Measurements from ENCODE around the gene PHF24.
"Not testable (repeated sequence)": the region's sequence is repeated elsewhere in the genome, so short reads cannot be mapped to it uniquely, and the experiment has no call there.

Gene PHF24

GRCh38 chr9:34957492-34958410 lies at the start of gene PHF24:
Gene PHF24 (plus strand): TSS chr9:34958285. CDS start chr9:34971299, 13,014 bp downstream.
- DNase-seq: no peak

GRCh38 chr9:34927061-34927460 lies 31.0 kb upstream of the PHF24 start:
- no peak for DNase-seq

DNA sequence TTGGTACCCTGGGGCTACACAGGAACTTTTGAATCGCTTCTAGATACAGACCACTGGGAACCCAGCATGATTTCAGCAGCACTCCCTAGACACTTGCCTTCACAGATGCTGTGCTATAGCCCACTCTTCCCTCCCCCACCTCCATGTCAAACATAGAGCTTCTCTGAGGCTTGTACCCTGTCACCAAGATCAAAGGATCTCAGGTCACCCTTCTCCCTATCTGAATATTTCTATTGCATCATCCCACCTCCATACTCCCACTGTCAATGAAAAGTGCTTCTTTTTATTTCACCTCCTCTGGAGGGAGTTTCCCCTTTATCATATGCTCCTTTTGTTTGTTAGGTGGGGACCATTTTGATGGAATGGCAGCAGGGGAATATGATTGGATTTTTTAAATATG lies 29.2 kb upstream of the PHF24 start:
- no peak for DNase-seq

GRCh38 chr9:34929506-34930102 lies 28.5 kb upstream of the PHF24 start:
- DNase-seq: no peak

- not testable (repeated sequence) for DNase-seq
These were observed 18.1 kb upstream of the PHF24 start for GRCh38 chr9:34939989-34940388.

- no peak for DNase-seq
These were observed 9.6 kb upstream of the PHF24 start for GRCh38 chr9:34948451-34948850.

DNA sequence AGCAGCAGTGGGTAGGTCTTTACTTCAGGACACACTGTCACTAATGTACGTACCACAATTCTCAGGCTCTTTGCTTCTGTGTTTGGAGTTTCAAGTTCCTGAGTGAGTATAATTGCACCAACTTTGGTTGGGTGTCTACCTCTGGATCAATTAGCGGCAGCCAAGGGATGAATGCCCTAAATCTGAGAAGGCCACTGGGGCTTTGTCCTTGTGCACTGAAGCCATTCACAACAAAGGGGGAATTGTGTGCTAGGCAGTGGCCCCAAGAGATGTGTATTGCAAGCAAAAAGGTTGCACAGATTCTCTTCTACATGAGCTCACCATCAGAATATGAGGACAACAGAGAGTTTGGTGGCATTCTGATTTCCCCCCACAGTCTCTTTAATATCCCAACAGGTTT lies 3.9 kb upstream of the PHF24 start:
- no peak for DNase-seq

DNA sequence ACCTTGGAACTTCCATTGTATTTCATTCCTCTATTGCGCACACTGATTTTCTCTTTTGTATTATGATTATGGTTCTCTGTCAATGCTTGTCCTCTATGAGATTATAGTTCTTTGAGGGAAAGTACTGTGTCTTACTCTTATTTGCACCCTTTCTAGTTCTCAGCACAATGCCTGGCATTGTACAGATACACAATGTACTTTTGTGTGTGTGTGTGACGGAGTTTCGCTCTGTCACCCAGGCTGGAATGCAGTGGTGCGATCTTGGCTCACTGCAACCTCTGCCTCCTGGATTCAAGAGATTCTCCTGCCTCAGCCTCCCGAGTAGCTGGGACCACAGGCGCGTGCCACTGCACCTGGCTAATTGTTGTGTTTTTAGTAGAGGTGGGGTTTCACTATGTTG lies 2.0 kb upstream of the PHF24 start:
- DNase-seq: not testable (repeated sequence)

DNA sequence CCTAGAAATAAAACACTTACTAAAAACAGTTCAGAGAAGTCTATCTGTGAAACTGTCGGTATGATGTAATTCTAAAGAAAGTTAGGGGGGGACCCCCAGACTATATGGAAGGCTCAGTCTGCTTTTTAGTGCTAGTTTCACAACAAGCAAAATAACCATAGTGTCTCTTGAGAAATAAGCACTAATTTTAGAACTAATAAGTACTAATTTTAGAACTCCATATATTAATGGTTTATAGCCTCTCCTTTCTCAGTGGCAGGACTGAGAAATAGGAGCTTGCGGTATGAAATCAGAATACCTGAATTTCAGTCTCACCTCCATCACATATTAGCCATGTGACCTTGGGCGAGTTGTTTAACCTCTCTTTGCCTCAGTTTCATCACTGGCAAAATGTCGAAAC lies 1.4 kb upstream of the PHF24 start:
- DNase-seq: no peak

- DNase-seq: no peak
These were observed 412 bp downstream of the PHF24 start for GRCh38 chr9:34958411-34958982.

- DNase-seq: no peak
These were observed 1.4 kb downstream of the PHF24 start for GRCh38 chr9:34959461-34959860.

- peak; percentile 71 for DNase-seq
These were observed 3.7 kb downstream of the PHF24 start for GRCh38 chr9:34961574-34962490.

- no peak for DNase-seq
These were observed 4.5 kb downstream of the PHF24 start for GRCh38 chr9:34962546-34962945.

DNA sequence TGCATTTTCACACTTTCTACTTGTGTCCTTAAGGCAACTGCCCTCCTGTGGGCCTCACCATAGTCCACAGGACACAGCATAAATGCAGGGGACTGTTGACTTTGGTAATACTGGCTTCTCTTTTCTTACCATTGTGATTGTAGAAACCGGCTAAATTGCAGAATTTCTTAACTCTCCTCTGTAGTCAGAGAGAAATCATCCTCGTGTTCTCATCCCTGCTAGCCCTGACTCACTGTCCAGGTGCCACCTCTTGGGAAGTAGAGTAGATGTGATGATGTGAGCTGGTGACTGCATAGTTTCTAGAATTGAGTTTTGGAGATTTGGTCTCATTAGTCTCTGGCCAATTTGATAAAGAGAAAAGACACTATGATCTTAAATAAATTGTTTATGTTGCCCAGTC lies 5.5 kb downstream of the PHF24 start:
- DNase-seq: no peak

DNA sequence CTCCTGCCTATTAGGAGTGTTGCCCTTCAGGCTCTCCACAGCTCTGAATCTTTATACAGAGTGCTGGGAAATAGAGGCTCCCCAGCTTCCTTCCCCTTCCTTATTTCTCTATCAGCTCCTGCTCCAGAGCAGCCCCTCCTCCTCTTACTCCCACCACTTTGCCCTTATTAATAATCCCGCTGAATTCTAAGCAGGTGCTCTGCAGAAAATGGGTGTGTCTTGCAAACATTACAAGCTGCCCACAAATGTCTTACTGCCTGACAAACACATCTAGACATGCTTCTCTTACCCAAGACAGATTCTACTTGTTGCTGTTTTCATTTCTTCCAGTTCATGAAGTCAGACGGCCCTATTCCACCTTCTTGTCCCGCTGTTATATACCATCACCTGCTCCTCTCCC lies 6.4 kb downstream of the PHF24 start:
- DNase-seq: no peak

GRCh38 chr9:34971146-34971811 lies 13.2 kb downstream of the PHF24 start:
- no peak for DNase-seq

GRCh38 chr9:34974664-34975063 lies 16.6 kb downstream of the PHF24 start:
- no peak for DNase-seq

DNA sequence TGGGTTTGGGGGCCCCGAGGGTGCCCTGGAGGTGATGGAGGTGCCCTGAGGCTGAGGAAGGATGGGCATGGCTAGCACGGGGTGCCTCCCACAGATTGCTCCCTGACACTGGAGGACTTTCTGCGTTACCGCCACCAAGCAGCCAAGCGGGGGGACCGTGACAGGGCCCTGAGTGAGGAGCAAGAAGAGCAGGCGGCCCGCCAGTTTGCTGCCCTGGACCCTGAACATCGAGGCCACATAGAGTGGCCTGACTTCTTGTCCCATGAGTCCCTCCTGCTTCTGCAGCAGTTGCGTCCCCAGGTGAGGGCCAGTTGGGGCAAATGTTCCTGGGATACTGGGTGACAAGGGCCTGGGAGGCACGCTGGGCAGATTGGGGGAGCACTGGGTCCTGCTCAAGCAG lies 18.4 kb downstream of the PHF24 start:
- no peak for DNase-seq

DNA sequence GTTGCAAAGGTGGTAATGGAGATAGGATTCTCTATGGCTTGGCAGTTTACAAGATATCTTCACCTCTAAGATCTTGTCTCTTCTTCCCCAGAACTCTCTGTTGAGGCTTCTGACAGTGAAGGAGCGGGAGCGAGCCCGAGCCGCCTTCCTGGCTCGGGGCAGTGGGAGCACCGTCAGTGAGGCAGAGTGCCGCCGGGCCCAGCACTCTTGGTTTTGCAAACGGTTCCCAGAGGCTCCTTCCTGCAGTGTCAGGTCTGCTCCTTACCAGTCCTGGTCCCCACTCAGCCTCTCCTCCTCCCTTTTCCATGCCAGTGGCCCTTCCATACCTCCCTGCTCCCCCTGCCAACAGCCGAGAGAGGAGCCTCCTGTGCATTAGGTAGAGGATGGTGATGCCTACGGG lies 18.9 kb downstream of the PHF24 start:
- no peak for DNase-seq

- DNase-seq: no peak
These were observed 22.2 kb downstream of the PHF24 start for GRCh38 chr9:34980181-34980761.

- DNase-seq: no peak
These were observed 24.3 kb downstream of the PHF24 start for GRCh38 chr9:34982361-34982760.

DNA sequence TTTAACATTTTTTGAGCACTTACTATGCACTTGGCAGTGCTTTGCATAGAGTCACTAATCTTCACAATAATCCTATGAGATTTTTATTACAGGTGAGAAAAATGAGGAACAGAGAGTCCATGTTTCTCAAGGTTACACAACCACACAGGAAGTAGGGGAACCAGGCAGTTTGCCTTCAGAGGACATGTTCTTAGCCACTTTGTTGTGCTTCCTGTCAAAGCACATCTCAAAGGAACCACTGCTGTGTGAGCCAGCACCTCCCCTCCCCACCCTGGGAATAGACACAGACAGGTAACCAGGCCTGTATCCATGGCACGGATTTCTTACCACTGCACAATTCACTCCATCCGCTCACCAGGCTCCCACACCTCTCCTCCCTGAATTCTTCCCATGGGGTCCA lies 25.1 kb downstream of the PHF24 start:
- DNase-seq: no peak
